GM12891 (cell line): ENCODE measurements around the gene PPA2.

Experiments used
- POLR2AphosphoS5 ChIP-seq: IDR thresholded peaks from 2 replicates; pipeline ENCODE4 v1.6.1; 2011; ENCODE audit warnings: low read depth, low read length, control low read depth
- SPI1 ChIP-seq: IDR thresholded peaks from 2 replicates; pipeline ENCODE4 v1.6.1; 2011; ENCODE audit warnings: low read depth, low read length, control low read depth

DNA sequence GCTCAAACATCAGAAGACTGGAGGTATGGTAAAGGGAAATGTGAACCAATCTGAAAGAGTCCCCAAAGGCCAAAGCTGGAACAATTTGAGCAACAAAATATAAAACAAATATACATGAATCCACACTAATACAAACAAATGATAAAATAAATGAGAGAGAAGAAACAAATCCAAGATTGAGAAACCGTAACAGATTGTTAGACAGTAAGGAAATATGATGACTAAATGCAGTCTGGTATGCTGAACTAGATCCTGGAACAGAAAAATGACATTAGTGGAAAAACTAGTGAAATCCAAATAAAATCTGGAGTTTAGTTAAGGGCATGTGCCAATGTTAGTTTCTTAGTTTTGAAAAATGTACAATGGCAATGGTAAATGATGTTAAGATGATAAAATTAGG is 15.9 kb downstream of the PPA2 start:
- TF ChIP-seq POLR2AphosphoS5 = no peak
- no peak for TF ChIP-seq SPI1
